ENCODE measurements around the gene MELK.

- TF ChIP-seq POLR2A (IDR thresholded peaks at IDR 0.05) (no peak), CTCF (IDR thresholded peaks at IDR 0.05) (no peak)
Measured at GRCh38 chr9:36535107-36535506, 37.6 kb upstream of the MELK start.
